Panc1 (cell line): Measurements from ENCODE around the gene NR2E1.

Source experiments
- CTCF ChIP-seq: fragments of 450-650 bp; IDR thresholded peaks from 2 replicates; pipeline ENCODE4 v1.5.1; 2017; ENCODE audit warnings: mild to moderate bottlenecking
- POLR2AphosphoS5 ChIP-seq: IDR thresholded peaks from 2 replicates; pipeline ENCODE4 v1.6.1; 2012; ENCODE audit warnings: mild to moderate bottlenecking, low read depth, low read length, moderate library complexity
- REST ChIP-seq, 2 experiments: IDR thresholded peaks; 2 replicates each; pipeline ENCODE4 v1.6.1; 2011 to 2012; ENCODE audit warnings: low read depth in 2 of 2, control low read depth in 1 of 2, low read length in 1 of 2, mild to moderate bottlenecking in 1 of 2, moderate library complexity in 1 of 2; ENCODE audit not compliant: insufficient read depth in 1 of 2
- SIN3A ChIP-seq: IDR thresholded peaks from 2 replicates; pipeline ENCODE4 v1.6.1; 2012; ENCODE audit warnings: low read depth, mild to moderate bottlenecking, low read length, moderate library complexity, borderline replicate concordance; ENCODE audit not compliant: insufficient read depth
- TCF7L2 ChIP-seq: IDR thresholded peaks from 2 replicates; pipeline ENCODE4 v1.6.1; 2011; ENCODE audit warnings: mild to moderate bottlenecking, low read depth, low read length, inconsistent platforms

DNA sequence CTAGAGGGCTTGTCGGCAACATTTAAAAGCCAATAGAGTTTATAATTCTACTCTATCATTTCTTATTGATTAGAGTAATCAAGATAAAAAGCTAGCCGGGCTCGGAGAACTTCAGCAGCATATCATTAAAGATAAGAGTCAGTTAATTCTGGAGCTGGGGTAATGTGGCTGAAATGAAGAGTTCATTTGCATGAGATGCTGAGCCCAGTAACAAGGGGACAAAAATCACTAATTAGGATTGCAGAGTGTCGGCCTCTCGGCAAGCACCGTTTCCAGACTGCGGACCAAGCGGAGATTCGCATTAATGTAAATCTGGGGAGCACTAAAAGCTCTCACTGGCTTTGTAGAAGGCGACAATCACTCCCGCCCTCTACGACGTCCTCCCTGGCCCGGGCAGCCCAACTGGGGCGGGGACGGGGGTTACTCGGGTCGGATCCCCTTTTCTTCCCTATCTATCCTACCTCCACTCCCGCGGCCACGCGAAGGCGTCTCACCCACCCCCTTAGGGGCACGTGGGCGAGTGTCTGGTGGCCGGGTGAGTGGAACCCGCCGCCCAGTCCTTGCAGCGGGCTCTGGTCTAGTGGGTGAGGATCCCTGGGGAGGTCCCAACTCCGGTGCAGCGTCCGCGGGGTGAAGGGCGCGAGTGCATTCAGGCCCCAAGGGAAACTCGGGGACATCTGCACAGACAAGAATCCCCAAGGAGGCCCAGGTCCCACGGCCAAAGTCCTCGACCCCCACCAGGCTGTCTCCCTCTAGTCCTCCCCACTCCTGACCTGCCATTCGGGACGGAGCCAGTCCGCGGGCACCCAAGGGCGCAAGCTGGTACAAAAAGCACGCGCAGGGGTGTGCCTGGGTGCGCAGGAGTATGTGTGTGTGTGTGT lies 49.0 kb upstream of the NR2E1 start:
- TF ChIP-seq CTCF (no peak), POLR2AphosphoS5 (no peak), REST (IDR thresholded peaks at IDR 0.05; ENCODE audit: insufficient read depth in 1 of 2, low read depth in 2 of 2, low read length in 1 of 2) (no peak), TCF7L2 (no peak), SIN3A (no peak)
